C1 segment of cervical spinal cord (tissue), 14 donors: ENCODE measurements around the gene KITLG.
"Not testable (repeated sequence)": the region's sequence is repeated elsewhere in the genome, so short reads cannot be mapped to it uniquely, and the experiment has no call there.

ENCODE experiments used
- DNase-seq, 14 donors: peaks; one replicate each; lab custom pipeline; 2025; lab: John Stamatoyannopoulos, UW

KITLG gene

GRCh38 chr12:88580051-88580871 is at the start of gene KITLG:
TSS of gene KITLG (minus strand) at chr12:88580471. CDS start at chr12:88580278, 193 bp downstream.
- DNase-seq, result peak in 10 of 14 donors; percentile 19 to 65 (median 42)

DNA sequence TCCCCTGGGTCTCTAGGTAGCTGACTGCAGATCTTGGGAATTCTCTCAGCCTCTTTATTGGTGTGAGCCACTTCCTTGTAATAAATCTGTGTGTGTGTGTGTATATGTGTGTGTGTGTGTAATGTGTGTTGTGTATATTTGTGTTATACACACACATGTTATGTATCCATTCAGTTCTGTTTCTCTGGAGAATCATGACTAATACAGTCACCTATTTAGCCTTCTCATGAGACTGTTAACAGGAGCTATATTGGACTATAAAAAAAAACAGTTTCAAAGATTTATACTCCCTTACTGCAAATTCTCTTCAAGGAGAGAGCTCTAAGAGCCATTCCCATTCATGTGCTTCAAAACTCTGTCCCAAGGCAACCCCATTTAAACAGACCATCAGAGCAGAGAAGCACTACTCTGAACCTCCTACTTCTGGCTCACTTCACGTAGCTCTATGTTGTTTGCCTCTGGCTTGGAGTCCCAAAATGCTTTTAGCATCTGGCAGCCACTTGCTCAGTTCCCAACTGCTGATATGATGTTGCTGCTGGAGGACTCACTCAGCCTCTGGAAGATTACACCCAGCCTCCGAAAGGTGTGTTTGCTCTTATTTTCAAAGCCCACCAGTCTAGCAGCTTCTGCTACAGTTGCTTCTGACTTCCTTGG is 48.7 kb upstream of the KITLG start:
- no peak for DNase-seq

DNA sequence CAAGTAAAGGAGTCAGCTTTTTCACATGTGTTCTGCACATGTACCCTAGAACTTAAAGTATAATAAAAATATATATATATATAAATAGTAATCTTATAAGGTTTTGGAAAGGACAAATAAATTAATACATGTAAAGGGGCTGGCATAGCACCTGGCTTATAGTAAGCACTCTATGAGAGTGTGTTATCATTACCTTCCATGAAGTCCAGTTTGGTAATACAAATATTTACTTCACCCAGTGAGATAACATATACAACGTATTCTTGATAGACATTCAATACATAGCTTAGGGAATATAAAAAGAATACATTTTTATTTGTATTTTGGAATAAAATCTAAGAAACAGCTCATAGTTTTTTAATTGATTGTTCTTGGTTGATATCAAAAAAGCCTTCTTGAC is 47.8 kb upstream of the KITLG start:
- not testable (repeated sequence) for DNase-seq

GRCh38 chr12:88627501-88627900 is 47.2 kb upstream of the KITLG start:
- no peak for DNase-seq

GRCh38 chr12:88625356-88625755 is 45.1 kb upstream of the KITLG start:
- no peak for DNase-seq

- DNase-seq, result no peak
Measured at GRCh38 chr12:88624911-88625310, 44.6 kb upstream of the KITLG start.

DNA sequence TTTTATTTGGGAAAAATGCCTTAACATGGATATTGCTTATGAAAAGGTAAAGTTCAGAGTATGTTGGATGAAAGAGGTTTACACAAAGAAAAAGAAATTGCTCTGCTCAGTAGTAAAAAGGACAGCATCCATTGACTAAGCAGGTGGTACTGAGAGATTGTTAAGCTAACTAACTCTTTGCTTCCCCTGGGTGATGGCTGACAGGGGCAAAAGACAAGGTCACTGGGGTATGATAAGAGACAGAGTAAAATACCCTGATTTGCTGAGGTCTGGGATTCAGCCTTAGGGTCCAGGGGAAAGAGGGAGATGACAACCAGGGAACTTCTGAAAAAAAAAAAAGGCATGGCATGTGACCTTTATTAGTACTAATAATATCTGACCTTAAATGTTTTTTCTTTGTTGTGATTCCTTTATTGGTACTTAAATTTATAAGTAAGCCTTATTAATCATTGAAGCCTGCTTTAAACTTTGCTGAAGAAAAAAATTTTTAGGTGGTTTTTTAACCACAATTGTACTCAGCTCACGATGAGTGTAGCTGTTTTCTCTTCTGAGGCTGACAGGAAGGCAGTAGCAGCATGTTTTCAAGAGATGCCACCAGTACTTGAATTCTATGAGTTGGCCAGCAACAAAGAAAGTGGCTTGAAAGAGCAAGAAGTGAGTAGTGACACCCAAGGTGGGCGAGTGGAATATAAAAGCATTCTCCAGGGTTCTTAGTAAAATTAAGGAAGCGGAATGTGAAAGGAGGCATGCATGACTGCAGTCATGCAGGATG is 43.7 kb upstream of the KITLG start:
- DNase-seq, result no peak

- DNase-seq, result no peak
Measured at GRCh38 chr12:88617352-88617751, 37.1 kb upstream of the KITLG start.

- DNase-seq, result no peak
Measured at GRCh38 chr12:88615490-88615889, 35.2 kb upstream of the KITLG start.

DNA sequence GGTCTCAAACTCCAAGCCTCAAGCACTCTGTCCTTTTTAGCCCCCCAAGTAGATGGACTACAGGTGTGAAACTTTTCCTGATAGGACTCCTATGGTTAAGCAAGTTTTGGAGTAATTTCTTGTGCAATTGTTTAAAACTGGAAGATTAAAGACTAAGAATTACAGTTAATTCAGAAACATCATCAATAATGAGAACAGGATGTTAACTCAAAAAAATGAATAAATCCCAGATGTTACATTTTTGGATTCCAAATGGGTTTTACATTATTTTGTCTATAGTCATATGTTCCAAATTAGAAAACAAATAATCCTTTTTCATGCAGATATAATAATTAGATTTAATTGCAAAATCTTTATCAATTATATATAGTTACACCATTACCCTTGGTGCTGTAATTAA is 24.4 kb upstream of the KITLG start:
- DNase-seq, result no peak

DNA sequence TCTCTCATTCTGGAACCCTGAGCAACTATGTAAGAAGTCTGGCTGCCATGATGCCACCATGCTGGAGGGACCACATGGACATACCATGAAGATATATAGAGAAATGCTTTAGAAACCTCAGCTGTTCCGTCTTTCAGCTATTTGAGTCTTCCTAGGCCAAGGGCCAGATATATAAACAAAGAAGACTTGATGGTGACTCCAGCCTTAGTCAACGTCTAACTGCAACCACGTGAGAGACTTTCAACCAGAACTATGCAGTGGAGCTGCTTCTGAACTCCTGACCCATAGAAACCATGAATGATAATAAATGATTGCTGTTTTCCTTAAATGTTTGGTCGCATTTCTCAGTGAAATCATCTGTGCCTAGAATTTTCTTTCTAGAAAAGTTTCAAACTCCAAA is 20.0 kb upstream of the KITLG start:
- no peak for DNase-seq

GRCh38 chr12:88597365-88597764 is 17.1 kb upstream of the KITLG start:
- no peak for DNase-seq

- DNase-seq, result no peak
Measured at GRCh38 chr12:88595697-88596096, 15.4 kb upstream of the KITLG start.

DNA sequence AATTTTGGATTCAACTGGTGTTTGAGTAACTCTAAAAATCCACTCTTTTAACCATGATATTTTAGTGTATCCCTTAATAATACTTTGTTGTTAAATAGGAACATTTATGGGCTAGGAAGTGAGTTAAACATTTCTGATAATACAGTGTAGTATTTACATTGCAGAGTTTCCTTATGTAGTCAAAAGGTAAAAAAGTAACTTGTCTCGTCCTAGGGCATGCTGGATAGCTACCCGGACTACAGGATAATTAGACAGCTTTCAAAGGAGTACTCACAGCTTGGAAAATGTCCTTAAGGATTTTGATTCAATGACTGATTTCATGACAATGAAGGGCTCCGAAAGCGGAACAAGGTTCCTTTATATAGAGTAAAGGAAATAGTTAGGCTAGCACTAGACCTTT is 14.5 kb upstream of the KITLG start:
- DNase-seq, result no peak

- no peak for DNase-seq
Measured at GRCh38 chr12:88591343-88591742, 11.1 kb upstream of the KITLG start.

- no peak for DNase-seq
Measured at GRCh38 chr12:88590851-88591250, 10.6 kb upstream of the KITLG start.

DNA sequence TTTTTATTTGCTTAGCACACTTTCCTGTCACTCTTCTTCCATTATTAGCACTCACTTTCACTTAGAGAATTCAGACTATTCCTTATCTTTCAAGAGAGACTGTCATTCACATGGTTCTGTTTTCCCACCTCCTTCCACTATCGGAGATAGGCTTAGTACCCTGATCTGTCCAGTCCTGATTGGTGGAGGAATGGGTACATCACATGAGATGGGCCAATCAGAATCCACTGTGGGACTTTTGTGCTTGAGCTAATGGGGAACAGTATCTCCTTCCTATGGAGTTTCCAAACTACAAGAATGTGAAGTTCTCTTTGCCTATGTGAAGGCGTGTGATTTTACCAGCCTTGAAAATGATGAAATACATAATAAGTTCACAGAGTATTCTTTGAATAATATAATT is 4.8 kb upstream of the KITLG start:
- no peak for DNase-seq

DNA sequence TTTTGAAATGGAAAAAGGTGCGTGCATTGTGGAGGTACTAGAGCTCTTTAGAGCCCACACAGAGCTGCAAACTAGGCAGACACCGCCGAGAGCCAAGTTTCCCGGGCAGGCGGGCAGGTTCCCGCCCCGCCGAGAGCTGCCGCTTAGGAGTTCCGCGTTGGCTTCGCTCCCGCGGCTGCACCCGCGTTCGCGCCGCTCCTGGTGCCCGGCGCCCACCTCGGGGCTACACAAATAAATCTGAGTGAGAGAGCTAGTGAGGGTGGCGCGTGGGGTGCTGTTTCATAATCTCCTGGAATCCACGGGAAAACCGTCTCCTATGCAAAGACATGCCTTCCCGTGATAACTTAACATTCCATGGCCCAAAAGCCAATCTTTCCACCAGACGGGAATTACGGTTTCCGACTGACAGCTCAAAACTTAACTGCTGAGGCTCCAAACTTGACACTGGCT is 645 bp downstream of the KITLG start:
- DNase-seq, result peak in 5 of 14 donors; percentile 17 to 41 (median 18)

DNA sequence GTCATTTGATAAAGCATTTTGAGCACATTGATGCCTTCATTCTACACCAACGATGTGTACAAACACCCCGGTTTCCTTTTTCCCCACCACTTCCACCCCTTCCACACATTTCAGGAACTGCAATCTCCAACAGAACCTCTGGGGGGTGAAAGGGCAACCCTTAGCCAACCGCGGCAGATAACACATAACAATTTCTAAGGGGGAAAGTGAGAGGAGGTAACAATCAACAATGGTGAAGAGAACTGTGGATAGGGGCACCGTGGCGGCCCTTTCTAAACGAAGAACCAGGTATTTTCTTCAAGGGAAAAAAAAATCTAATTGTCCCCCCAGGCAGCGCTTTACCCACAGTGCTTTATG is 1.1 kb downstream of the KITLG start:
- peak in 1 of 14 donors; percentile 17 for DNase-seq

- DNase-seq, result no peak
Measured at GRCh38 chr12:88578276-88579160, 1.8 kb downstream of the KITLG start.

DNA sequence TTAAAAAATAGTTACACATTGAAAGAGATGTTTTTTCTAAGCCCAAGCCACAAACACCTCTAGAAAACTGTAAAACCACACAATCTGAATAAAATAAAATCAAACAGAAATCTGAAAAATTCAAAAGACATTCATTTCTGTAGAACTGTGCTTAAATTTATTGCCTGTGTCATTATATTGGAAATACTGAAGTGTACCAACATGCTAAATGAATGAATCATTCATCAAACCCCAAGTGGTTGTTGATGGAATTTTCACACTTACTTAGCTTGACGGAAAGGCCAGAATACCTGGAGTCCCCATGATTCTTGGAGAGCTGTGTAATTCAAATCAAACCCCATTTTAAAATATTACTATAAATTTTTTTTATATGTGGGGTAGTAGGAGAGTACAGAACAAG is 2.7 kb downstream of the KITLG start:
- no peak for DNase-seq
